Measurements from ENCODE around the gene PDE4D.

GRCh38 chr5:59720063-59720462, 173.5 kb downstream of the PDE4D start:
- TF ChIP-seq POLR2AphosphoS5 (IDR thresholded peaks at IDR 0.05; ENCODE audit: low read depth, low read length) (no peak), POLR2A (IDR thresholded peaks at IDR 0.05; ENCODE audit: low read depth, low read length) (no peak)
